HPDE6-E6E7 (cell line): Measurements from ENCODE around the gene NUDT1.

Source experiments
- DNase-seq: peaks from one replicate; pipeline ENCODE4 v3.0.0; 2011; ENCODE audit warnings: missing footprints; ENCODE audit errors: extremely low spot score

The NUDT1 gene

DNA sequence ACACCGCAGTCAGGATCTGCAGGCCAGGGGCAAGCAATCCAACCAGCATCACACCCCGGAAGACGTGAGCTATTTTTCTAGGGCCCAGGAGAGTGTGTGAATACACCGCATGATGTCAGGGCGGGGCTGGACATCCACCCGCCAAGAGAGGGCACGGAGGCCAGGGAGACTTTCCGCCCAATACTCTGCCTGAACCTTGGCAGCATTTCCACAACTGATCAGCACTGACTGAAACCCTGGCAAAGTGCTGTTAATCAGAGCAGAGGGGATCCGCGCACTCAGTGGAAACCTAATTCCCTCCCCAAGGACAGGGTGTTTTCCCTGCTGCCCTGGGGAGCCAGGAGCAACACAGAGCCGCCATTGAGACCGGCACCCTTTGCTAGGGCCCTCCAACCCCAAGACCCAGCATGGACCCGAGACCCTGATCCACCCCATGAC is 17.5 kb upstream of the NUDT1 start:
- DNase-seq: no peak

DNA sequence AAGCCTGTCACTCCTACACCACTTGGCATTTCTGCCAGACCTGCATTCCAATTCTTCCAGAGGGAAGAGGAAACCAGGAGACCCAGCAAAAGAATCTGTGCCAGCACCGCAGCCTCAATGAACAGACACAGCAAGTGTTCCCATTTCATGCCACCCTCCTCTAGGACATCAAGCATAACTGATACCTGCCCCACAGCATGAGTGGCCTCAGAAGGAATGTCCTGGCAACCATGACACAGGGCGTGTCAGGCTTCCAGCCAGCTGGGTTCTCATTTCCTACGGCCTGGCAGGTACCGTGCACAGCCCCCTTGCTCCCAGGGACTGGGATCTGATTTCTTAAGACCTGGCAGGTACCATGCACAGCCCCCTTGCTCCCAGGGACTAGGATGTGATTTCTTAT is 17.1 kb upstream of the NUDT1 start:
- DNase-seq: no peak

DNA sequence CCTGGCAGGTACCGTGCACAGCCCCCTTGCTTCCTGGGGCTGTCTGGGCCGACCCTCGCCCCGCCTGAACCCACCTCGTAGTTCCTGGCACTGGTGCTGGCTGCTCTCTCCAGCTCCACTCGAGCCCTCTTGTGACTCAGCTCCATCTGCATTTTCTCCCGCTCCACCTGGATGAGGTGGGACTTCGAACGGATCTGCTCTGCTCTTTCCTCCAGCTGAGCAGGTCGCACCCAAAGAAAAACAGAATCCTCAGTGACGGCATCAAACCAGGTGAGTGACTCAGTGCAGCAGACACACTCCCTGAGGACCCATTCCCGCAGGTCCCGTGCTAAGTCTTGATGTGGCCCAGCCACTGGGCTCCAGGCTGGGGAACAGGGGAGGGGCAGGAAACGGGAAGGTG is 16.7 kb upstream of the NUDT1 start:
- DNase-seq: peak; percentile 77

DNA sequence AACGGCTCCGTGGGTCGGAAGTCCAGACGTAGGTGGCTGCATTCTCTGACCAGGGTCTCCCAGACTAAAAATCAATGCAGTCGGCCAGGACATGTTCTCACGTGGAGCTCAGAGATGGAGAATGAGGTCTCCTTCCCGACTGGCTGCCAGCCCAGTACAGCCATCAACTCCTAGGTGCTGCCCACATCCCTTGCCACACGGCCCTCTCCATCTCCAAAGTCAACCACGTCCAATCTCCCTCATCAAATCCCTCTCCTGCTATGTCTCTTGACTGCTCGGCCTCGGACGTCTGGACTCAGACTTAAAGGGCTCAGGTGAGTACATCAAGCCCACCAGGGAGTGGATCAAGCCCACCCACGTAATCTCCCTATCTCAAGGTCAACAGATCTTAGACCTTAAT is 16.2 kb upstream of the NUDT1 start:
- no peak for DNase-seq

- DNase-seq: no peak
Observed at GRCh38 chr7:2227699-2228098, 14.3 kb upstream of the NUDT1 start.

DNA sequence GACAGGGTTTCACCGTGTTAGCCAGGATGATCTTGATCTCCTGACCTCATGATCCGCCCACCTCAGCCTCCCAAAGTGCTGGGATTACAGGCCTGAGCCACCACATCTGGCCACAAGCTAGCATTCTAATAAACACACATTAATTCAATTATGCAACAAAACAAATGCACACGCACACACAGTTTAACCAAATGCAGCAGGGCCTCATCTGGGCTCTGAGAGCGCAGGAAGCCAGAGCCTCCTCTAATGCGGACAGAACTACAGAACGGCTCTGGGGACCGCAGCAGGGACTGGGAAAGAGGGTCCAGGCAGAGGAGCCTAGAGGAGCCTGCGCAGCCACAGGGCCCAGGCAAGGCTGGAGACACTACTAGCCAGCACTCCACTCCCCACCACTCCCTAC is 13.1 kb upstream of the NUDT1 start:
- no peak for DNase-seq

DNA sequence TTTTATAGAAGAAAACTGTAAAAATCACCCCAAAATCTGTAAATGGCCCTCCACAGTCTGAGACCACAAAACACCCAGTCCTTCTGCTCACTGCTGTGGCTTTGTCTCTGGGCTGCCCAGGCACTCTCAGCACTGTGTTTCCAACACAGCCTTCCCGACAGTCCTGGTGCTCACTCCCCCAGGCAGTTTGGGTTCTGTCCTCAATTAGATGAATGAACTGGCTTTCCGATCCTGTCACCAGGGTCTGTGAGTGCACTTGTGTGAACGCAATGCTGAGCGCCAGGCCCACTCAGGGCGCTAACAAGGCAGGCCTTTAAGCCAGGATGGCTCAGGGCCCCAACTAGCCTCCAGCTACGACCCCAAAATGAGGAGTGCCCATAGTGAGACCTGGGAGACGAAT is 12.6 kb upstream of the NUDT1 start:
- DNase-seq: no peak

DNA sequence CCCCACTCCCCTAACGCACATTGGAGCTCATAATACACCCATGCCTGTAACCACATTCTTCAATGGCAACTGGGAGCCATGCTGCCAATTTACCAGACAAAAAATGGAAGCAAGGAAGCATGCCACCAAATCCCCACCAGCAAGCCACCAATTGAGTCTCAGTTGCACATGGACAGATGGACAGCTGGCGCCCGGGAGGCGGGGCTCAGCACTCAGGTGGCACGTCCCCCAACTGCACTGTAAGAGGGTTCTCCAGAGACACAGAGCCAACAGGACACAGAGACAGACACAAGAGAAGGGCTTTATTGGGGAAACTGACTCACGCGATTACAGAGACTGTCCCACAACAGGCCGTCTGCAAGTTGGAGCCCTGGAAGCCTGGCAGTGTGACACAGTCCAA is 11.8 kb upstream of the NUDT1 start:
- DNase-seq: no peak

DNA sequence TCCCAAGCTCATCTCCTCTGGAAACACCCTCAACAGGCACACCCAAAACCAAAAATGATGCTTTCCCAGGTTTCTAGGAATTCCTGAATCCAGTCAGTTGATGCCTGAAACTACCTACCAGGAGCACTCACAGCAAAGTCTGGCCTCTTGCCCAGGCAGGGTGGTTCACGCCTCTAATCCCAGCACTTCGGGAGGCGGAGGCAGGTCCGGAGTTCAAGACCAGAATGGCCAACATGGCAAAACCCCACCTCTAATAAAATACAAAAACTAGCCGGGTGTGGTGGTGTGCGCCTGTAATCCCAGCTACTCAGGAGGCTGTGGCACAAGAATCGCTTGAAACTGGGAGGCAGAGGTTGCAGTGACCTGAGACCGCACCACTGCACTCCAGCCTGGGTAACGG is 11.1 kb upstream of the NUDT1 start:
- DNase-seq: no peak

DNA sequence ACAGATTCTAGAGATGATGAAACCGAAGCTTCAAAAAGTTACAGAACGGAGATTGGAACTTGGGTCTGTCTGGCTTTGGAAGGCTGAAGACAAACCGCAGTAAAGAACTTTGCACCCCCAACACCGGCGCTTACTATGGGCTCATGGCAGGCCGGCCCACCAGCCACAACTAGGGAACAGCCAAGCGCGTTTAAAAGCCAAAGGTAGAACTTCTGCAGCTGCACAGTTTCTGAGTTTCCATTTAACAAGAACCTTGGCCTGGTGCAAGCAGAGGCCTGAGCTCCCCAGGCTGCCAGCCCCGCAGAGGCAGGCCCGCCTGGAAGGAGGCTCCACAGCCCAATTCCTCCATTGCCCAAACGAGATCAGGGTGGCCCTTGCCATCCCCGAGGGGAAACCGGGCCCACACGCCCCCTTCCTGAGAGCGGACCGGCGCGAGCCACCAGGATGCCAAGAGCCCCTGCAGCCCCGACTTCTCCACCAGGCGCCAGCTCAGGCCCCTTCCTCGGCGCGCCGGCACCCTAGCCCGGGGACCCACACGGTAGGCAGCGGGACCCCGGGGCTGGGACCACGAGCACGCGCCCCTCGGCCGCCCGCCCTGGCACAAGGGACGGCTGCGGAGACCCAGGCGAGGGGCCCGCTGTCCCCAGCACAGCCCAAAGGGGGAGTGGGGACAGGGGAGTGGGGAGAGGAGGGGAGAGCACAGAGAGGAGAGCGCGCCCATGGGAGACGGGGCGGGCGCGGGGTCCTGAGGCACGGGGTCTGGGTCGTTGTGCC is 9.8 kb upstream of the NUDT1 start:
- DNase-seq: no peak

GRCh38 chr7:2232766-2233520 is 9.1 kb upstream of the NUDT1 start, which contains the start of gene MAD1L1:
MAD1L1 (minus strand) TSS chr7:2232945; CDS start chr7:2230133, 2,812 bp downstream.
- peak; percentile 90 for DNase-seq

- DNase-seq: no peak
Observed at GRCh38 chr7:2233926-2234325, 8.1 kb upstream of the NUDT1 start.

DNA sequence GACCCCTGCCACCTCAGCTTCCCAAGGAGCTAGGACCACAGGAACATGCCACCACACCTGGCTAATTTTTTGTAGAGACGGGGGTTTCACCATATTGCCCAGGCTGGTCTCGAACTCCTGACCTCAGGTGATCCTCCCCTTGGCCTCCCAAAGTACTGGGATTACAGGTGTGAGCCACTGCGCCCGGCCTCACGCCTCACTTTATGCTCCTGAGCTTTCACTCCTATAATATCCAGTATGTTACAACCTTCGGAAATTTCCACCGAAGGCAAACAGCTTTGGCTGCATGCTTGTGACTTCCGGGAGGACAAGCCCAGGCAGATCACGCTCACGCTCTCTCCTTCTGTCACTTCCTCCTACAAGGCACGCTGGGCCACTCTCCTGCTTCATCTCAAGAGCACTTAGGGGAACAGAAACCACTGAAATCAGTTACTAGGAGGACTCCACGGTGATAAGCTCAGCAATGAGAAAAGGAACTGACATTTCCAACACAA is 4.9 kb upstream of the NUDT1 start:
- no peak for DNase-seq

DNA sequence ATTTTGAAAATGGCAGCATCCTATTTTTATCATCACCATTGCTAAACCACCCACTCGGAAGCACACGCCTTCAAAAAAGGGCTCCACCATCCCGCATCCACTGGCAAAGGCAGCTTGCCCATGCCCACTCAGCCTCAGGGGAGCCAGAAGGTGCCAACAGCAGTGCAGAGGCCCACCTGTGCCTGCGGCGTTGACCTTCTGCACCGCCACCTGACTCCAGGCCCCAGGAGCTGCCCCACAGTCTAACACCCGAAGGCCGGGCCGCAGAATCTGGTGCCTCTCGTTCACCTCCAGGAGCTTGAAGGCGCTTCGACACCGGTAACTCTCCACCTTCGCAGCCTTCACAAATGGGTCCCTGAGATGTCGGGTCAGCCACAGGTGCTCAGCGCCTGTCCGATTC is 2.8 kb upstream of the NUDT1 start:
- DNase-seq: no peak

- no peak for DNase-seq
Observed at GRCh38 chr7:2242541-2243429, 759 bp downstream of the NUDT1 start.

- no peak for DNase-seq
Observed at GRCh38 chr7:2243458-2243857, 1.4 kb downstream of the NUDT1 start.

DNA sequence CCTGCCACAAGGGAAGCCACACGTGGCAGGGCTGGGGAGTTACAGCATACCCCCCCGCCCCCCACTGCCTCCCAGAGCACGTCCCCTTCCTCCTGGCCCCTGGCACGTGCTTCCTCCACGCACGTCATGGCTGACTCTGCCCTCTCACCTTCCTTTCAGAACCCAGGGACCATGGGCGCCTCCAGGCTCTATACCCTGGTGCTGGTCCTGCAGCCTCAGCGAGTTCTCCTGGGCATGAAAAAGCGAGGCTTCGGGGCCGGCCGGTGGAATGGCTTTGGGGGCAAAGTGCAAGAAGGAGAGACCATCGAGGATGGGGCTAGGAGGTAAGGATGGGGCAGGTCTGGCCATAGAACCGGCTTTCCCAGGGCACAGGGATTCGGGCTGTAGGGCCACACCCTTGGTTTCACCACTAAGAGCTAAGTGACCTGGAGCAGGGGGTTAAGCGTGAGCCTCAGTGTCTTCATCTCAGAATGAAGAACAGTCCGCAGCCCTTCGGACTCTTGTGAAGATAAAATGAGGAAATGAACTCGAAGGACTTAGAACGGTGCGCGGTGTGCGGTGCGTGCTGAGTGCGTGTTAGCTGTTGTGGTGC is 2.5 kb downstream of the NUDT1 start:
- DNase-seq: no peak

DNA sequence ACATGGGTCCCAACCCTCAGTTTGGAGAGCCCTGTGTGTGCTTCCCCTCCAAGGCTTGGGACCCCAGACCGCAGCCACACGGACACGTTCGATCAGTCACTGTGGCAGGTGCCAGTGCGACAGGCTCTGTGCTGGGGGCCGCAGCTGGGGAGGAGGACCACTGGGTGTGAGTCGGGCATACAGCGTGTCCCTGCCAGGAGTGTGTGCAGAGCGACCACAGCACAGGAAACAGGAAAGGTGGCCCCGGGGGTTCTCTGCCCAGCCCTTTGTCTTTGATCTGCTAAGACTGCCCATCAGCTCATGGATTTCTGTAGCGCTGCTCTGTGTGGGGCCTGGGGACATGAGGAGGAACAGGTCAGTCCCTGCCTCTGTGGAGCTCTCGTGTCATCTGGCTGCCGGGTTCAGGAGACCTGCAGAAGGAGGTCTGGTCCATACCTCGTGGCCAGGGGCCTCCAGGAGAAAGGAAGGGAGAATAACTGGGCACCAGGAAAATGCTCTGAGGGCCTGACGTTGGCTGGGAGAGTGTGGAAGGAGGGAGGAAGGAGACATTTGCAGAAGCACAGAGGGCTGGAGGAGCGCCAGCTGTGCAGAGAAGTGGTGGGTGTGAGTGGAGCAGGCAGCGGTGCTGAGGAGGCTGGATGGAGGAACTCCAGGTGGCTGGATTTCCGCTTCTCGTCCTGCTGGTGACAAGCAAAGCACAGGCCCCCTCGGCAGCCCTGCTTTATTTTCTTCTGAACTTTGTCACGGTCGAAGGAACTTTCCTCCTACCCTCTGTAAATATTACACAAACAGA is 4.1 kb downstream of the NUDT1 start:
- DNase-seq: no peak

- no peak for DNase-seq
Observed at GRCh38 chr7:2247141-2247995, 5.3 kb downstream of the NUDT1 start.
